GM23248 (cell line): ENCODE measurements around the gene ARSG. TPM values are rescaled to one million over a fixed set of nuclear protein-coding genes. Genes with fewer than 3 reads are reported as not detected.
"Not testable (repeated sequence)": the region's sequence is repeated elsewhere in the genome, so short reads cannot be mapped to it uniquely, and the experiment has no call there.

Source experiments
- DNase-seq: peaks from one replicate; pipeline ENCODE4 v3.0.0-alpha.2; 2015
- H2AFZ ChIP-seq: fragments of 200-600 bp; sonication (generic); 2 replicates; pipeline ENCODE4 v1.6.1; 2016; ENCODE audit warnings: antibody characterized with exemption
- H3F3A ChIP-seq: fragments of 200-600 bp; sonication (generic); 2 replicates; pipeline ENCODE4 v1.6.1; 2016; ENCODE audit warnings: mild to moderate bottlenecking, antibody characterized with exemption, mixed run types; ENCODE audit not compliant: insufficient read depth
- H3K27ac ChIP-seq: fragments of 200-600 bp; sonication (generic); 2 replicates; pipeline ENCODE4 v1.5.1; 2016; ENCODE audit warnings: mild to moderate bottlenecking
- H3K27me3 ChIP-seq: fragments of 200-600 bp; sonication (generic); replicated peaks from 2 replicates; pipeline ENCODE4 v1.6.1; 2016; ENCODE audit warnings: mild to moderate bottlenecking; ENCODE audit not compliant: insufficient read depth
- H3K36me3 ChIP-seq: fragments of 200-600 bp; sonication (generic); 2 replicates; pipeline ENCODE4 v1.6.1; 2016; ENCODE audit warnings: low read depth, mild to moderate bottlenecking
- H3K4me1 ChIP-seq: fragments of 200-600 bp; sonication (generic); 2 replicates; pipeline ENCODE4 v1.6.1; 2016; ENCODE audit warnings: mild to moderate bottlenecking; ENCODE audit not compliant: insufficient read depth
- H3K4me2 ChIP-seq: fragments of 200-600 bp; sonication (generic); one replicate; pipeline ENCODE4 v1.6.1; 2016; ENCODE audit warnings: mild to moderate bottlenecking; ENCODE audit not compliant: unreplicated experiment
- H3K4me3 ChIP-seq: fragments of 200-600 bp; sonication (generic); 2 replicates; pipeline ENCODE4 v1.5.1; 2016; ENCODE audit warnings: mild to moderate bottlenecking
- H3K79me2 ChIP-seq: fragments of 200-600 bp; sonication (generic); 2 replicates; pipeline ENCODE4 v1.6.1; 2016; ENCODE audit warnings: mild to moderate bottlenecking; ENCODE audit not compliant: insufficient read depth
- H3K9ac ChIP-seq: fragments of 200-600 bp; sonication (generic); 2 replicates; pipeline ENCODE4 v1.6.1; 2016; ENCODE audit warnings: mild to moderate bottlenecking
- H3K9me2 ChIP-seq: fragments of 200-600 bp; sonication (generic); 2 replicates; pipeline ENCODE4 v1.6.1; 2016; ENCODE audit warnings: mixed run types, mild to moderate bottlenecking, moderate library complexity; ENCODE audit not compliant: insufficient read depth
- H3K9me3 ChIP-seq: fragments of 200-600 bp; sonication (generic); one replicate; pipeline ENCODE4 v1.6.1; 2017; ENCODE audit warnings: low read depth
- H4K20me1 ChIP-seq: fragments of 200-600 bp; sonication (generic); 2 replicates; pipeline ENCODE4 v1.6.0; 2016; ENCODE audit not compliant: insufficient read depth
- EZH2 ChIP-seq: fragments of 200-600 bp; sonication (generic); IDR thresholded peaks from 2 replicates; pipeline ENCODE4 v1.6.1; 2018; ENCODE audit warnings: antibody characterized with exemption, mild to moderate bottlenecking; ENCODE audit not compliant: insufficient read depth, poor library complexity, severe bottlenecking
- EZH2phosphoT487 ChIP-seq: fragments of 200-600 bp; sonication (generic); IDR thresholded peaks from 2 replicates; pipeline ENCODE4 v1.6.1; 2018; ENCODE audit warnings: antibody characterized with exemption, moderate library complexity, mild to moderate bottlenecking, low read depth; ENCODE audit not compliant: insufficient read depth
- WGBS, 2 experiments: methylation state at CpG; one replicate each; pipeline ENCODE4 v1.1.6; 2015 to 2017; ENCODE audit warnings: low lambda C conversion rate in 2 of 2, low coverage in 1 of 2; ENCODE audit errors: missing lambda C conversion rate in 2 of 2; 5-methylcytosine and 5-hydroxymethylcytosine counted together
- in situ Hi-C: fragments of 300-500 bp; cut with MboI; formaldehyde crosslinking; loops from 2 replicates; pipeline ENCODE4 v1.15.0; 2020
- polyA plus RNA-seq: library from polyadenylated mRNA; unstranded; fragments of >200 nt; fragmentation: Nextera tagmentation; extraction: Ambion mirVana; gene quantifications from 2 replicates; pipeline ENCODE4 v1.2.1, GENCODE V29; 2016
- total RNA-seq: library from RNA; depleted of rRNA; stranded (reverse); fragments of >200 nt; shearing (Covaris generic); gene quantifications from 2 replicates; pipeline ENCODE4 v1.2.3, GENCODE V29; 2014

The ARSG gene
- total and polyA plus RNA-seq, 2 experiments from 2014 or later: 2.8 to 5.6 TPM

DNA sequence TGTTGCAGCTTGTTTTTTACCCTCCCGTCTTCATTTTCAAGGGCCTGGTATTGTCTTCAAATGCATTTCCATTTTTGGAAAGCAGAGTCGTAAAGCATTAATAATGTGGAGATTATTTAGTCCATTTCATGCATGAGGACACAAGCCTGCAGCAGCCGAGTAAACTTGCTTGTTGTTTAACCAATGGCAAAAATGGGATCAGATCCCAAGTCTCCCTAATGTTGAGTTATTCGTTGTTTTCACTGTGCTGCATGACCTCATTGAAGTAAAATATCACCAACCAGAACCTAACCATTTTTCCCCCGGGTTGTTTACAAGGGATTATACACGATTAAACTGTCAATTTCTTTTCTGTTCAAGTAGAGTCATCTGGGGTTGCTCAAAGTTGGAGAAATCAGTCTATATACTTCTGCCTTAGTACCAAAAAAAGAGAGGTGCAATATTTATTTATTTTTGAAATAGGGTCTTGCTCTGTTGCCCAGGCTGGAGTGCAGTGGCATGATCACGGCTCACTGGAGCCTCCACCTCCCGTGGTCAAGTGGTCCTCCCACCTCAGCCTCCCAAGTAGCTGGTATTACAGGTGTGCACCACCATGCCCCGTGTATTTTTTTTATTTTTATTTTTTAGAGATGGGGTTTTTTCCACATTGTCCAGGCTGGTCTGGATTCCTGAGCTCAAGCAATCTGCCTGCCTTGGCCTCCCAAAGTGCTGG lies 31.1 kb upstream of the ARSG start:
- in situ Hi-C loops: loop anchor here (10.0 kb wide), 2 partner anchors 135 to 165 kb away; no protein-coding TSS in a partner anchor
- 74% methylated on average over 9 of the region's 9 CpGs for WGBS, 2 experiments
- Histone ChIP-seq H3K4me3 (no peak overlapping the region), H3K9ac (no peak overlapping the region), H3K36me3 (peaks cover 5% of the 10 kb centered on the region; the same call in 1 of the 2 replicates), H3F3A (no peaks in the 10 kb centered on the region), H2AFZ (no peak overlapping the region), H3K9me2 (no peaks in the 10 kb centered on the region), H3K27me3 (no peaks in the 10 kb centered on the region), H3K79me2 (no peaks in the 10 kb centered on the region), H4K20me1 (no peaks in the 10 kb centered on the region), H3K9me3 (no peaks in the 10 kb centered on the region), H3K4me2 (no peak overlapping the region), H3K27ac (no peak overlapping the region), H3K4me1 (no peaks in the 10 kb centered on the region; the same call in 1 of the 2 replicates)
- no peak for DNase-seq
- TF ChIP-seq EZH2: no peak
- no peak for TF ChIP-seq EZH2phosphoT487

DNA sequence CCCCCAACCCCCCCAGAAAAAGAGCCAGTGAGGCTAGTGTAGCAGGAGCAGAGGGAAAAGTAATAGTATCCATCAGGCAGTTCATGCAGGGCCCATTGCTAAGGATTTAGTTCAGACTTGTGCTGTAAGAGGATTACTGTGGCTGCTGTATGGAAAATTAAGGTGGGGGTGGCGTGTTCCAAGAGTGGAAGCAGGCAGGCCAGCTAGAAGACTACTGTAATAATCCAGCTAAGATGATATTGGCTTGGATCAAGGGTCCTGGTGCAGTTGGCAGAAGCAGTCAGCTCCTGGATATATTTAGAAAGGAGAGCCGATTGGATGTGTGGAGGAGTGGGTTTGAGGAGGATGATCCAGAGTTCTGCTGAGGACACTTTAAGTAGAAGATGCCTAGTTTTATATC lies 28.8 kb upstream of the ARSG start:
- not testable (repeated sequence) for DNase-seq, H3K4me2 ChIP-seq, H3K36me3 ChIP-seq, H3K9ac ChIP-seq, H3K79me2 ChIP-seq, H3K4me1 ChIP-seq, H3K27ac ChIP-seq, H3K9me2 ChIP-seq, H3K27me3 ChIP-seq, H3K4me3 ChIP-seq, H2AFZ ChIP-seq, H4K20me1 ChIP-seq, H3K9me3 ChIP-seq, H3F3A ChIP-seq
- WGBS, 2 experiments: 46 to 51% methylated on average over 2 of the region's 2 CpGs
- in situ Hi-C loops: loop anchor here (10.0 kb wide), 2 partner anchors 132 to 162 kb away; no protein-coding TSS in a partner anchor

DNA sequence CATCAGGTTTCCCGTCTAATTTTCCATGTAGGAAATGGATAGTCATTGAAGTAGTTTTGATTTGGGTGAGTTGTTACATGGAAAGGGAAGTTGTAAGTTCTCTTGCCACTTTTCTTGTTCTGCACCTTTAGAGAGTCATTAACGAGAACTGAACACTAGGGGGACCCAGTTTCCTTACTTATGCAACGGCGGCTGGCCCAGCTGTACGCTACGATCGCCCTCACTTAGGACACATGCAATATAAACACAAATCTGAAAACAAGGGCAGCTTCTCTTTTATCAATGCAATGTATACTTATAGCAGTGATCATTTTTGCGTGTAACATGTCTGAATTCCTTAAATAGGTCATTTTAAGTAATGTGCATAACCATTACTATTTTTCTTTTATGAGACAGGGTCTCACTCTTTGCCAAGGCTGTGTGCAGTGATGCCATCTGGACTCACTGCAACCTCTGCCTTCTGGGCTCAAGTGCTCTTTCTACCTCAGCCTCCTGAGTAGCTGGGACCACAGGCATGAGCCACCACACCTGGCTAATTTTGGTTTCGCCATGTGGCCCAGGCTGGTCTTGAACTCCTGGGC lies 28.1 kb upstream of the ARSG start:
- H3K27ac ChIP-seq, H3K9me2 ChIP-seq, H4K20me1 ChIP-seq, H3K4me1 ChIP-seq, H3K27me3 ChIP-seq, H3K4me3 ChIP-seq, DNase-seq, H3K4me2 ChIP-seq, H3K36me3 ChIP-seq, H3F3A ChIP-seq, H3K9ac ChIP-seq, H3K9me3 ChIP-seq, H3K79me2 ChIP-seq: not testable (repeated sequence)
- 11 to 12% methylated on average over 9 of the region's 9 CpGs for WGBS, 2 experiments
- H2AFZ ChIP-seq: 0 out of 2 replicates have a peak overlapping the region, but pooled peaks have one; percentile 23
- in situ Hi-C loops: loop anchor here (10.0 kb wide), 2 partner anchors 132 to 162 kb away; no protein-coding TSS in a partner anchor

DNA sequence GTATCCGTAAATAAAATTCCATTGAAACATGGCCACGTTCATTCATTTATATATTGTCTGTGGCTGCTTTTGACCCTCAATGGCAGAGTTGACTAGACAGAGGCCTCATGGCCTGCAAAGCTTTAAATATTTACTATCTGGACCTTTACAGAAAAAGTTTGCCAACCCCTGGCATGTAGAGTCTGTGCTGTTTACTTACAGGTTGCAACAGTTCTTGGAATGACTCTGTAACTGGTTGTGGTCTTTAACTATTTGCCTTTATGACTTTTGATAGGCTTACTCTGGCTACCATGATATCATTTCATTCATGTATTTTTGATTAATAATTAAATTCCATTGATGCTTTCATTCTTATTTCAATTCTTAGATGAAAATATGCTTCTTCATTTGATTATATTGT lies 25.5 kb upstream of the ARSG start:
- not testable (repeated sequence) for H3K36me3 ChIP-seq, DNase-seq, H2AFZ ChIP-seq, H3K9me2 ChIP-seq, H3K4me3 ChIP-seq, H4K20me1 ChIP-seq, H3F3A ChIP-seq, H3K27ac ChIP-seq, H3K79me2 ChIP-seq, H3K4me1 ChIP-seq, H3K4me2 ChIP-seq, H3K9ac ChIP-seq, H3K27me3 ChIP-seq, H3K9me3 ChIP-seq
- WGBS, 2 experiments: 52 to 58% methylated on average over 2 of the region's 2 CpGs
- in situ Hi-C loops: loop anchor here (10.0 kb wide), 2 partner anchors 129 to 159 kb away; no protein-coding TSS in a partner anchor

DNA sequence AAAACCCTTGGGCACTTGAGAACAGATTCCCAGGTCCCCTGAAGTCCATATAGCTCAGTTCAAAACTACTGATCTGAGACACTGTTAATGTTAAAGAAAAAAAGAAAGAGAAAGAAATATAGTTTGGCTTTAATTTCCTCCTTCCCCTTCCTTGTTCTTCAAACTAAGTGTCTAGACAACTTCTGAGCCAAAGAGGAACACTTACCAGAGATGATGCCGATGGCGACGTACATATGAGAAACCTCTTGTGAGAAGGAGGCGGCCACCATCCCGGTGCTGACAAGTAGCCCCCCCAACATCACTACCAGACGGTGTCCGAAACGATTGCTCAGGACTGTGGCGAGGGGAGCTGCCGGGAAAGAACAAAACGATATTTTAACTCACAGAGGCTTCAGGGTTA lies 17.6 kb upstream of the ARSG start:
- H3K27me3 ChIP-seq: no peaks in the 10 kb centered on the region
- no peaks in the 10 kb centered on the region for H3K9me2 ChIP-seq
- H3K4me2 ChIP-seq: no peak overlapping the region
- no peak for TF ChIP-seq EZH2phosphoT487
- no peak for TF ChIP-seq EZH2
- 54 to 56% methylated on average over 11 of the region's 11 CpGs for WGBS, 2 experiments
- no peaks in the 10 kb centered on the region for H3K36me3 ChIP-seq
- H3K27ac ChIP-seq: no peak overlapping the region
- no peaks in the 10 kb centered on the region for H3F3A ChIP-seq
- no peaks in the 10 kb centered on the region for H3K79me2 ChIP-seq
- no peak overlapping the region for H3K4me3 ChIP-seq
- in situ Hi-C loops: no loop called here
- no peaks in the 10 kb centered on the region for H3K4me1 ChIP-seq
- H2AFZ ChIP-seq: no peak overlapping the region
- no peaks in the 10 kb centered on the region for H4K20me1 ChIP-seq
- DNase-seq: no peak
- no peak overlapping the region for H3K9ac ChIP-seq
- H3K9me3 ChIP-seq: no peaks in the 10 kb centered on the region

DNA sequence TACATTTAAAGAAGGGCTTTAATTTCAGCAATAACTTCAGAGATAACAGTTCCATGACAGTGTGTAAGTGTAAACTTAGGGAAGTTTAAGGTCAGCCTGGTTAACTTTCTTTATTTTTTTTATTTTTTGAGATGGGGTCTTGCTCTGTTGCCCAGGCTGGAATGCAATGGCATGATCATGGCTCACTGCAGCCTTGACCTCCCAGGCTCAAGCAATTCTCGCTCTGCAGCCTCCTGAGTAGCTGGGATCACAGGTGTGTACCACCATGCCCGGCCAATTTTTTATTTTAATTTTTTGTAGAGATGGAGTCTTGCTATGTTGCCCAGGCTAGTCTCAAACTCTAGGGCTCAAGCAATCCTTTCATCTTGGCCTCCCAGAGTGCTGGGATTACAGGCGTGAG lies 15.0 kb upstream of the ARSG start:
- H3K36me3 ChIP-seq, H2AFZ ChIP-seq, DNase-seq, H3K27me3 ChIP-seq, H3K9me3 ChIP-seq, in situ Hi-C loops, H4K20me1 ChIP-seq, H3K9ac ChIP-seq, H3K79me2 ChIP-seq, H3K27ac ChIP-seq, H3K9me2 ChIP-seq, H3K4me3 ChIP-seq, H3F3A ChIP-seq, H3K4me2 ChIP-seq, H3K4me1 ChIP-seq: not testable (repeated sequence)
- 88 to 92% methylated on average over 3 of the region's 3 CpGs for WGBS, 2 experiments
